Measurements from ENCODE around the gene ANXA6.
"Not testable (repeated sequence)": the region's sequence is repeated elsewhere in the genome, so short reads cannot be mapped to it uniquely, and the experiment has no call there.

Gene ANXA6

DNA sequence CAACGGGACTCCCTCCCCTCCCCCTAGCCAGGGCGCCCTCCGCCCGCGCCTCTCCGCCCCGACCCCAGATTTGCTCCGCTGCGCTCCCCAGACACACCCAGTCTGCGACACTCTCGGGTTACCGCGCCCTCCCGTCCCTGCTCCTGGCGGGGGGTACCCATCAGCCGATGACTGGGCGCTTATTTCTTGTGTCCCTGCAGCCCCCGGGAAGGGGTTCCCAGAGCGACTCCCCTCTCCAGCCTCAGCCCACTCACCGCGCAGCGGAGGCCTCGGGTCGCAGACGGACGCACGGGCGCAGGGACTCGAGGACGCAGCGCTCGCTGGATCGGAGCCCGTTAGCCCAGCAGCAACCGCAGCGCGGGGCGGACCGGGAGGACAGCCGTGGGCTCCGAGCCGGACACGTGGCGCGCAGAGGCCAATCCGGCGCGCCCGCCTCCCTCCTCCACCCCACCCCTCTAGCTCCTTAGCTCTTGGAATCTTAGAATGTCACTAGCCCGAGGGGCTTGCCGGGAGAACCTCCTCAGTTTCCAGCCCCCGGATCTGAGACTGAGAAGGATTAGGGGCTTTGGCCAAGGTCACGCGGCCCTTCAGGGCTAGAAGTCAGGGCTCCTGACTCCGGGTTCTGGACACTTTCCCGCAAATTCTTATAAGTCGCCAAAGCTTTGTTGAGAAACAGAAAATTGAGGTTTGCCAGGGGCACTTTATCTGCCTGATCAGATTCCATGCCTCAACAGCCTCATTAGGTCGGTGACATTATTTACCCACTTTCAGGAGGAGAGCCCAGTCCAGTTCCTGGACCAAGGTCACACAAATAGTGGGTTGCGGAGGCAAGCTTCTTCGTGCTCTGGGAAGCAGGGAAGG is at the start of gene ANXA6:
ANXA6 (minus strand) TSS at position 354 of the 861 bp plus-strand sequence. CDS start 9,878 bp downstream, outside the sequence.
- peak; percentile 63 for DNase-seq (ENCODE audit: low read depth)

GRCh38 chr5:151205411-151205810 is 47.8 kb upstream of the ANXA6 start:
- DNase-seq (ENCODE audit: low read depth), result no peak

DNA sequence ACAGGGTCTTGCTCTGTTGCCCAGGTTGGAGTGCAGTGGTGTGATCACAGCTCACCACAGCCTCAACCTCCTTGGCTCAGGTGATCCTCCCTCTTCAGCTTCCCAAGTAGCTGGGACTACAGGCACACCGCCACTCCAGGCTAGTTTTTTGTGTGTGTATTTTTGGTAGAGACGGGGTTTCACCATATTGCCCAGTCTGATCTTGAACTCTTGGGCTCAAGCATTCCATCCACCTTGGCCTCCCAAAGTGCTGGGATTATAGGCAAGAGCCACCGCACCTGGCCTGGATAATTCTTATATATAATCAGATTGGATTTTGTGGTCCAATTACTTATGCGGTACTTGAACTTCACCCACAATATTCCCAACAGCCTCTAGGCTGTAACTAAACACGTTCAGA is 46.5 kb upstream of the ANXA6 start:
- DNase-seq (ENCODE audit: low read depth), result no peak

- DNase-seq (ENCODE audit: low read depth), result peak; percentile 64
Measured at GRCh38 chr5:151202381-151203139, 45.0 kb upstream of the ANXA6 start.

GRCh38 chr5:151200913-151201595 is 43.5 kb upstream of the ANXA6 start:
- no peak for DNase-seq (ENCODE audit: low read depth)

DNA sequence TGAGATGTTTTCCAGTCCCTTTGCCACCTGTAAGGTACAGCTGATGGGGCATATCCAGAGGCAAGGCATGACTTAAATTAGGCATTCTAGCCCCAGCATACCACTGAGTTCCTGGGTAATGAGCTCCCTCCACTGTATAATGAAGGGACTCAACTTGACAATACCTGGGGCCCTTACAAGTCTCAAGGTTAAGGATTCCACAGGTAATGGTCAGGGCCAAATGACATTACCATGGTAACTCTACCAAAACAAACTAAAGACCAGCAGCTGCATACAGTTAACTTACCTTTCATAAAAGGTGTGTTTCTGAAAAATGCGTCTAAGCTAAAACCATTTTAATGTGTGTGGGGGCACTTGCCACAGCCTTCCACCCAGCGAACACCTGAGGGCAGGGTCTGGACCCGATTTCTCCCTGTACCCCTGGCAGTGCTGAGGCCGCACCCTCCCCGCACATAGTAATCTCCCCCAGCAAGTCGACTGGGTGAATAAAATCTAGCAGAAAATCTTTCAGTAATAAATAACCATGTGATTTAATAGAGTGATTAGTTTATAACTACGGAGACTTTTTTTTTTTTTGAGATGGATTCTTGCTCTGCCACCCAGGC is 42.1 kb upstream of the ANXA6 start:
- DNase-seq (ENCODE audit: low read depth), result no peak

DNA sequence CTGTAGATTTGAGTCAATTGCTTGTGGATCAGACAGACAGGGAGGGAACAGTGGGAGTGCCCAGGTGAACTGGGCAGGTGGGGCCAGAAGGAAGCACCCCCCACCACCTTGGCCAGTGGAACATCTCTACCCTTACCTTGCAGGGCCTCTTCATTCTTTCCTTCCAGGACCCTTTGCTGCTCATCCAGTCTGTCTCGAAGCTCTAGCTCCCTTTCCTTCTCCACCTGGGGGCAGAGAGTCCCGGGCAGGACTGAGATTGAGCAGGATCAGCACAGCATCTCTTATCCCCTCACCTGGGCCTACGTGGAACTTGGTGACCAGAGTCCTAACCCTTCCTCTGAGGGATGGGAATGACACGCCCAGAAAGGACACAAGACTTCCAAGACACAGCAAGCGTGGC is 41.3 kb upstream of the ANXA6 start:
- no peak for DNase-seq (ENCODE audit: low read depth)

DNA sequence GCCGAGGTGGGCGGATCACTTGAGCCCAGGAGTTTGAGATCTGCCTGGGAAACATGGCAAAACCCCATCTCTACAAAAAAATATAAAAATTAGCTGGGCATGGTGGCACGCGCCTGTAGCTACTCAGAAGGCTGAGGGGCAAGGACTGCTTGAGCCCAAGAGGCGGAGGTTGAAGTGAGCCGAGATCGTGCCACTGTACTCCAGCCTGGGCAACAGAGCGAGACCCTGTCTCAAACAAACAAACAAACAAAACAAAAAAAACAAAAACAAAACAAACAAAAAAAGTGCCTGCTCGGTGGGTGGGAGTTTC is 39.7 kb upstream of the ANXA6 start:
- not testable (repeated sequence) for DNase-seq (ENCODE audit: low read depth)

GRCh38 chr5:151196556-151197290 is 39.1 kb upstream of the ANXA6 start:
- DNase-seq (ENCODE audit: low read depth), result no peak

- peak; percentile 12 for DNase-seq (ENCODE audit: low read depth)
Measured at GRCh38 chr5:151195622-151196021, 38.0 kb upstream of the ANXA6 start.

DNA sequence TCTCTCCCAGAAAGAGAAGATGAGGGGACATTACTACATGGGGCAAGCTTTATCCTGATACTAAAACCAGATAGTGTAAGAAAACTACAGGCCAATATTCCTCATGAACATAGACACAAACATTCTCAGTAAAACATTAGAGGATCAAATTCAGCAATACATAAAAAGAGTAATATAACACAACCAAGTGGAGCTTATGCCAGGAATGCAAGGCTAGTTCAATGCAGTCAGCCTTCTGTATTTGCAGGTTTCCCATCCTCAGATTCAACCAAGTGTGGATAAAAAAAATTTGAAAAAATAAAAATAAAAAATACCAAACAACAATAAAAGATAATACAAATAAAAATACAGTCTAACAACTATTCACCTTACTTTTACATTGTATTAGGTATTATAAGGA is 35.0 kb upstream of the ANXA6 start:
- no peak for DNase-seq (ENCODE audit: low read depth)

DNA sequence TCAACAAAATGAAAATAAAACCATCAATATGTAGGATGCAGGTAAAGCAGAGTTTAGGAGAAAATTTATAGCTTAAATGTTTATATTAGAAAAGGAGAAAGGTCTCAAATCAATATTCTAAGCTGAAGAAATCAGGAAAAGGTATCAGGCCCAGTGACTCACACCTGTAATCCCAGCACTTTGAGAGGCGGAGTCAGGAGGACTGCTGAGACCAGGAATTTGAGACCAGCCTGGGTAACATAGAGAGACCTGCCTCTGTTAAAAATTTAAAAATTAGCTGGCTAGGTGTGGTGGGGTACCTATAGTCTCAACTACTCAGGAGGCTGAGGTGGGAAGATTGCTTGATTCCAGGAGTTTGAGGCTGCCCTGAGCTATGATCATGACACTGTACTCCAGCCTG is 34.1 kb upstream of the ANXA6 start:
- DNase-seq (ENCODE audit: low read depth), result no peak

DNA sequence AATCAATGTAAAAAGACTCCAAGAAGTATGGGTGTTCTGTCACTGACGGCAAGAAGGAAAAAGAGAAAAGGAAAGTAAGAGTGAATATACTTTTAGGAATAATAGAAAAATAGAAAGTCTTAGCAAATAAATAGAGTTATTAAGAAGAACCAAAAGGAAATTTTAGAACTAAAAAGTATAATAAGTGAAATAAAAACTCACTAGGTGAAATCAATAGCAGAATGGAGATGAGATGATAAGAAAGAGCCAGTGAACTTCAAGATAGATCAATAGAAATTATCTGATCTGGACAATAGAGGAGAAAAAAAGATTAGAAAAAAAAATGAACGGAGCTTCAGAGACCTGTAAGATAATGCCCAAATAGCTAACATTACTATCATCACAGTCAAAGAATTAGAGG is 31.6 kb upstream of the ANXA6 start:
- no peak for DNase-seq (ENCODE audit: low read depth)

- DNase-seq (ENCODE audit: low read depth), result no peak
Measured at GRCh38 chr5:151186538-151186937, 29.0 kb upstream of the ANXA6 start.

GRCh38 chr5:151186052-151186451 is 28.5 kb upstream of the ANXA6 start:
- no peak for DNase-seq (ENCODE audit: low read depth)

DNA sequence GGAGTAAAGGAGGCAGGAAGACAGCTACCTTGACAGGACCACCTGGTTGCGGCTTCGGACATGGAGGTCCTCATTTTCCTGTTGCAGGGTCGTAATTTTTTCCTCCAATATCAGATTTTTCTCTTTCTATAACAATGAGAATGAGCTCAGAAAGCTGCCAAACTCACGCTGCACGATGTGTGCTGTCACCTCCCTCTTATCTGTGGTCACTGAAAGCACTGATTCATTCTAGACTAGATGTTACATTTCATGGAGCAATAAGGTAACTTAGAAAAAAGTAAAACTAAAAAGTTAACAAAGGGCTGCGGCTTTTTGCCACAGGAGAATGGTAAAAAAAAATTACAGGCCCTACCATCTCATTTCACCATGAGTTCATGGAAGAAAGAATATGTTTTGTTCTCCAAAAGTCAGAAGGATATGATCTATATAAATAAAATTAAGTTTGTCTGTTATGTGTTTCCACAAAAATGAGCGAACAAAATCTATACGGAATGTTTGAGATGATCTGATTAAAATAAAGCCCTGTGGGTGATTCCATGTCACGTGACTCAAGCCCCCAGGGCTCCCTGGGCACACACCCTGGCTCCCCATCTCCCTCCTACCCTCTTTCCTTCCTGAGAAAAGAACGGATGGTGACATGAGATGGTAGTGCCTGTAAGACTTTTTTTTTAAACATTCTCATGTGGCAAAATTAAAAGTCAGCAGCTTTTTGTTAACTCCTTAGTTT is 26.9 kb upstream of the ANXA6 start:
- no peak for DNase-seq (ENCODE audit: low read depth)

GRCh38 chr5:151183456-151184245 is 26.1 kb upstream of the ANXA6 start:
- no peak for DNase-seq (ENCODE audit: low read depth)

DNA sequence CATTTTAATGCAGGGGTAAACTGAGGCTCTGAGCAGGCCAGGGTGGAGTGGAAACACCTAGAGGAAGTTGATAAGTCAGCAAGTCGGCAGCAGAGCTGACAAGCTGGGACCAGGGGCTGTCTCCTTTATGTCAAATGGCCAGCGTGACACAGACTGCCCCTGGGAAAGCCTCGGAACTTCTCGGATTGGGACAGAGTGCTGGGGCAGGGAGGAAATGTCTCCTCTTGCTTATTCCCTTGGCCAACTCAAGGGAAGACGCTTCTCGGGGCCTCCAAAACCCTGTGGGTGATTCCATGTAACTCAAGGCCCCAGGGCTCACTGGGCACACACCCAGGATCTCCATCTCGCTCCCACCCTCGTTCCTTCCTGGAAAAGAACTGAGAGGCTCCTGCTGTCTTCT is 25.4 kb upstream of the ANXA6 start:
- DNase-seq (ENCODE audit: low read depth), result no peak

GRCh38 chr5:151182524-151182900 is 24.9 kb upstream of the ANXA6 start:
- no peak for DNase-seq (ENCODE audit: low read depth)

GRCh38 chr5:151181818-151182523 is 24.4 kb upstream of the ANXA6 start:
- no peak for DNase-seq (ENCODE audit: low read depth)

Data from GM04504 (cell line).